Adipocyte (in vitro differentiated cells): ENCODE measurements around the gene TMEM184A.

Source experiments
- DNase-seq: peaks from one replicate; pipeline ENCODE4 v3.0.0-alpha.2; 2015; ENCODE audit warnings: low read depth
- H3K27me3 ChIP-seq: replicated peaks from 2 replicates; pipeline ENCODE4 v1.7.0; 2013; ENCODE audit warnings: mild to moderate bottlenecking, low read length, moderate library complexity; ENCODE audit not compliant: control insufficient read depth, insufficient read depth
- H3K36me3 ChIP-seq: 2 replicates; pipeline ENCODE4 v1.7.0; 2013; ENCODE audit warnings: low read length, mild to moderate bottlenecking, moderate library complexity; ENCODE audit not compliant: control insufficient read depth, insufficient read depth, severe bottlenecking
- H3K4me1 ChIP-seq: 2 replicates; pipeline ENCODE4 v1.7.0; 2013; ENCODE audit warnings: mild to moderate bottlenecking, low read length, moderate library complexity; ENCODE audit not compliant: control insufficient read depth, insufficient read depth
- H3K4me3 ChIP-seq: 2 replicates; pipeline ENCODE4 v1.7.0; 2013; ENCODE audit warnings: mild to moderate bottlenecking, low read length, moderate library complexity
- H3K9ac ChIP-seq: 2 replicates; pipeline ENCODE4 v1.7.0; 2013; ENCODE audit warnings: mild to moderate bottlenecking, low read length, moderate library complexity
- H3K9me3 ChIP-seq: 2 replicates; pipeline ENCODE4 v1.7.0; 2013; ENCODE audit warnings: mild to moderate bottlenecking, low read length, moderate library complexity; ENCODE audit not compliant: control insufficient read depth

Gene TMEM184A

DNA sequence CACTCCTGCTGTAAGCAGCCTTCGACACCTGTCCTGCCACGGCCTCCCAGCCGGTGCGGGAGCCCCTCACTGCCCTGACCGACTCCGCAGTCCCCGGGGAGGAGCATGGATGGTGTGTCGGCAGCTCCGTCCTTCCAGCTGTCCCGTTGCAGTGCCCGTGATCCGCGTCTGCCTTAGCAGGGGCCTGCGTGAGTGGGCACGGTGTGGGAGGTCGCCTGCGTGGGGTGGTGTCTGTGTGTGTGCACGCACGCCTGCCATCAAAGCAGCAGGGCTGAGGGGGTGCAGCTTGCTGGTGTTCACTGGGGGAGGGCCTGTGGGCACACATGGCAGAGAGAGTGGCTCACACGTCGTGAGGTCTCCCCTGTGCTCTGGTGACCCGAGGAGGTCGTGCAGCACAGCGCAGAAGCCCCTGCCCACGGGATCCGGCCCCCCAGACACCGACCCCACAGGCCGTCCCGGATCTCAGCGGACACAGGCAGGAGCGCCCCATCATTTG lies 15.2 kb downstream of the TMEM184A start:
- Histone ChIP-seq H3K4me1 (peaks cover 20% of the 10 kb centered on the region), H3K27me3 (no peaks in the 10 kb centered on the region), H3K36me3 (peaks cover 15% of the 10 kb centered on the region), H3K9ac (no peak overlapping the region), H3K9me3 (no peaks in the 10 kb centered on the region), H3K4me3 (no peak overlapping the region)
- no peak for DNase-seq

GRCh38 chr7:1539882-1540775 lies 15.9 kb downstream of the TMEM184A start:
- peaks cover 20% of the 10 kb centered on the region for H3K4me1 ChIP-seq
- no peak overlapping the region for H3K9ac ChIP-seq
- DNase-seq: no peak

DNA sequence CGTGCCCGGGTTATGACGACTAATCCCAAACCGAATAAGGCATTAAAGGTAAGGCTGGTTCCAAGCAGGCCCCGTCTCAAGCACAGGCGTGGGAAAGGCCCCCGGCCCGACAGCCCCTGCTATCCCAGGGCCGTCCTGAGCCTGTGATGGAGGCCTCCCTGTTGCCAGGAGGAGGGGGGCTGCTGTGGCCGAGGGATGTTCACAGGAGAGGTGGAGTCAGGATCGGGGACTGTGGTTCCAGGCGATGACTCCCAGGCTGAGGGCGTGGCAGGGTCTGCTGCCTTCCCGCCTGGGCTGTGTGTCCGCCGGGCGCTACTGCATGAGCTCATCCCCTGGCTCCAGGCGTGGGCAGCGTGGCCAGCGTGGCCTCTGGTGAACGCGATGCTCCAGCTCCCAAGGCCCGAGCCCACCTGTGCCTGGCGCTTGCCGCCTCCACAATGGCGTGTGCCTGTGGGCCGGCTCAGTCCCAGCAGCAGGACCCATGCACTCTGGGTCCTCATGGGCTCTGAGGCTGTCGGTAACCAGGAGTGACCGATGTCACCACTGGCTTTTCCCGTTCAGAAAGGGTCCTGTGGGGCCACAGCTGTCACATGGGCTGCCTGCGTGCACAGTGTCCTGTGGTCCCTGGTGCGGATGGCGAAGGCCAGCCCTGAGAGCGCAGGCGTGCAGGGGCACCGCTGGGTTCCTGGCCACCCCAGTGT lies 16.7 kb downstream of the TMEM184A start:
- DNase-seq: no peak
- peaks cover 22% of the 10 kb centered on the region for H3K4me1 ChIP-seq
- peaks cover 15% of the 10 kb centered on the region for H3K36me3 ChIP-seq
- no peaks in the 10 kb centered on the region for H3K27me3 ChIP-seq
- H3K9ac ChIP-seq: peak overlapping the region; percentile 44
- H3K9me3 ChIP-seq: no peaks in the 10 kb centered on the region
- peak overlapping the region; percentile 32 for H3K4me3 ChIP-seq

More at GRCh38 chr7:1539882-1540775, 15.9 kb downstream of the TMEM184A start:
- H3K36me3 ChIP-seq: peaks cover 15% of the 10 kb centered on the region
- no peak overlapping the region for H3K4me3 ChIP-seq
- no peaks in the 10 kb centered on the region for H3K9me3 ChIP-seq
- no peaks in the 10 kb centered on the region for H3K27me3 ChIP-seq

DNA sequence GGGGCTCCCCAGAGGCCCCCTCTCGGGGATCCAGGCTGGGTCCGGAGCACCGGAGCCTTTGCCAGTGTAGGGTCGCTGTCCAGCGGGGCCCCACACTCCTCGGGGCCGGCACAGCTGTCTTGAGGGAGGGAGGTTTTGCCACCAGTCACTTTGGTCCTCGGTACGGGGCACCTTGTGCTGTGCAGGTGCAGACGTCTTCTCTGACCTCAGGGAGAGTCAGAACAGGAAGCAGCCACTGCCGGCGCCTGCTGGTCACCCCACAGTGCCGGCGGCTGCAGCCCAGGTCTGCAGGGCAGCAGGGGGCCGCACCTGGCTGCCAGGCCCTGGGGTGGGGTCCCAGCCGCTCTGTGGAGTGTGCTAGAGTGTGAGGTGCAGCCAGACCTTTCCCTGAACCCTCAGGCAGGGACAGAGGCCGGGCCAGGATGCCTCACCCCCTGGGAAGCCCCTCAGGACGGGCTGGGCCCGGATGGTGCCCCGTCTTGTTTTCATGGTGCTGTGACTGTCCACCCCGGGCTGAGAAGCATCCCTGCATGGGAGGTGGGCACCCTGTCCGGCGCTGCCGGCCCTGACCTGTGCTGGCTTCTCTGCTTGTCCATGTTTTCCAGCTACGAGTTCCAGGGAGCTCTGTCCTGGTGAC lies 17.3 kb downstream of the TMEM184A start:
- Histone ChIP-seq H3K4me3 (peak overlapping the region; percentile 32), H3K27me3 (no peaks in the 10 kb centered on the region), H3K4me1 (peaks cover 29% of the 10 kb centered on the region), H3K9ac (peak overlapping the region; percentile 44), H3K36me3 (peaks cover 15% of the 10 kb centered on the region), H3K9me3 (no peaks in the 10 kb centered on the region)
- no peak for DNase-seq

GRCh38 chr7:1537535-1538412 lies 18.2 kb downstream of the TMEM184A start:
- Histone ChIP-seq H3K27me3 (no peaks in the 10 kb centered on the region), H3K4me3 (peak overlapping the region; percentile 78), H3K9me3 (no peaks in the 10 kb centered on the region), H3K9ac (peak overlapping the region; percentile 78), H3K4me1 (peaks cover 37% of the 10 kb centered on the region), H3K36me3 (peaks cover 15% of the 10 kb centered on the region)
- DNase-seq: peak; percentile 89

GRCh38 chr7:1536743-1537534 lies 19.1 kb downstream of the TMEM184A start:
- no peaks in the 10 kb centered on the region for H3K27me3 ChIP-seq
- peak; percentile 99 for DNase-seq
- H3K9ac ChIP-seq: peak overlapping the region; percentile 78
- peaks cover 44% of the 10 kb centered on the region for H3K4me1 ChIP-seq
- peaks cover 15% of the 10 kb centered on the region for H3K36me3 ChIP-seq
- H3K4me3 ChIP-seq: peak overlapping the region; percentile 78
- no peaks in the 10 kb centered on the region for H3K9me3 ChIP-seq

- H3K27me3 ChIP-seq: no peaks in the 10 kb centered on the region
- peaks cover 15% of the 10 kb centered on the region for H3K36me3 ChIP-seq
- H3K4me1 ChIP-seq: peaks cover 50% of the 10 kb centered on the region
- no peak for DNase-seq
- H3K9me3 ChIP-seq: no peaks in the 10 kb centered on the region
- peak overlapping the region; percentile 78 for H3K9ac ChIP-seq
- peak overlapping the region; percentile 78 for H3K4me3 ChIP-seq
Measured at GRCh38 chr7:1536455-1536742, 19.6 kb downstream of the TMEM184A start.

- Histone ChIP-seq H3K27me3 (no peaks in the 10 kb centered on the region), H3K9ac (no peak overlapping the region), H3K4me1 (peaks cover 50% of the 10 kb centered on the region), H3K36me3 (peaks cover 12% of the 10 kb centered on the region), H3K9me3 (no peaks in the 10 kb centered on the region), H3K4me3 (no peak overlapping the region)
- no peak for DNase-seq
Measured at GRCh38 chr7:1535701-1536454, 20.1 kb downstream of the TMEM184A start.

- Histone ChIP-seq H3K4me1 (peaks cover 50% of the 10 kb centered on the region), H3K9ac (no peak overlapping the region), H3K9me3 (no peaks in the 10 kb centered on the region), H3K36me3 (peaks cover 6% of the 10 kb centered on the region), H3K27me3 (no peaks in the 10 kb centered on the region), H3K4me3 (no peak overlapping the region)
- no peak for DNase-seq
Measured at GRCh38 chr7:1535100-1535458, 20.9 kb downstream of the TMEM184A start.
